ENCODE data around the gene CDKN1B.

DNA sequence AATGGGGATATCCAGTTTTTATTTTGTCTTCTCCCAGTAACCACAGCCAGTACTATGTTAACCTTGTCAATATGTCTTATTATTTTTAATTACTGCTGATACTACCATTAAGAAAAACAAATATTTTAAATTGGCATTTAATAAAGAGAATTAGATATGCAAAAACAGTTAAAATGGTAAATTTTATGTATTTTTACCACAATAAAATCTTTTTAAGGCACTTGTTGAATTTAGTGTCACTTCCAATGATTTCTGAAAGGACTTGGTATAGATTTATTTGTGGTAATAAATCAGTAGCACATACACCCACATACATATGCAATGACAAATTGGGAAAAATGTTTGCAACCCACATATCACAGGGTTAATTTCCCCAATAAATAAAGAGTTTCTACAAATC, 14.0 kb downstream of the CDKN1B start:
- TF ChIP-seq TAF1 (IDR thresholded peaks at IDR 0.05; ENCODE audit: low read depth, low read length) (no peak), POLR2A (IDR thresholded peaks at IDR 0.05; ENCODE audit: low read depth, low read length) (no peak), POLR2AphosphoS5 (IDR thresholded peaks at IDR 0.05; ENCODE audit: low read depth, low read length) (no peak), PAX5 (IDR thresholded peaks at IDR 0.05; ENCODE audit: insufficient read depth, low read length, severe bottlenecking) (no peak)

All from GM12891 (cell line).